H1 (cell line): ENCODE data around the gene GPR137. TPM values are rescaled to one million over a fixed set of nuclear protein-coding genes. Genes with fewer than 3 reads are reported as not detected.

Experiments
- FOSL1 ChIP-seq: IDR thresholded peaks from 2 replicates; pipeline ENCODE4 v1.6.1; 2011; ENCODE audit warnings: mild to moderate bottlenecking, low read depth, low read length, moderate library complexity; ENCODE audit not compliant: insufficient read depth
- KDM5A ChIP-seq: fragments of 200-600 bp; IDR thresholded peaks from 2 replicates; pipeline ENCODE4 v1.7.1; 2012; ENCODE audit warnings: mild to moderate bottlenecking, low read length, inconsistent platforms, mixed read lengths
- SP1 ChIP-seq: IDR thresholded peaks from 2 replicates; pipeline ENCODE4 v1.6.1; 2011; ENCODE audit warnings: low read depth, low read length
- TEAD4 ChIP-seq: IDR thresholded peaks from 2 replicates; pipeline ENCODE4 v1.6.1; 2012; ENCODE audit warnings: low read depth, low read length, inconsistent platforms, mixed read lengths
- polyA plus RNA-seq, 7 experiments: library from polyadenylated mRNA; depleted of rRNA in 3 of 7; stranded (reverse) in 5 of 7; unstranded in 2 of 7; fragments of >200 nt in 5 of 7; fragments of 200-250 nt in 2 of 7; gene quantifications; 1 replicate in 5 of 7; 2 replicates in 1 of 7; 4 replicates in 1 of 7; pipeline versions ENCODE4 v1.2.1 to v1.2.3, GENCODE V29; 2011 to 2013; ENCODE audit warnings: missing spikeins in 2 of 7, mixed read lengths in 2 of 7
- total RNA-seq: library from RNA; stranded (reverse); fragmentation: NEBNext Ultra II Directional; extraction: Animal tissue kit (Norgen Biotek cat#: 25700); gene quantifications from 2 replicates; pipeline ENCODE4 v1.2.1, GENCODE V29; 2021

The GPR137 gene
- total and polyA plus RNA-seq, 2 of the 8 experiments (the other 6 are each of a cell fraction or from before 2014, with no cell fraction given): 36.2 to 37.8 TPM

DNA sequence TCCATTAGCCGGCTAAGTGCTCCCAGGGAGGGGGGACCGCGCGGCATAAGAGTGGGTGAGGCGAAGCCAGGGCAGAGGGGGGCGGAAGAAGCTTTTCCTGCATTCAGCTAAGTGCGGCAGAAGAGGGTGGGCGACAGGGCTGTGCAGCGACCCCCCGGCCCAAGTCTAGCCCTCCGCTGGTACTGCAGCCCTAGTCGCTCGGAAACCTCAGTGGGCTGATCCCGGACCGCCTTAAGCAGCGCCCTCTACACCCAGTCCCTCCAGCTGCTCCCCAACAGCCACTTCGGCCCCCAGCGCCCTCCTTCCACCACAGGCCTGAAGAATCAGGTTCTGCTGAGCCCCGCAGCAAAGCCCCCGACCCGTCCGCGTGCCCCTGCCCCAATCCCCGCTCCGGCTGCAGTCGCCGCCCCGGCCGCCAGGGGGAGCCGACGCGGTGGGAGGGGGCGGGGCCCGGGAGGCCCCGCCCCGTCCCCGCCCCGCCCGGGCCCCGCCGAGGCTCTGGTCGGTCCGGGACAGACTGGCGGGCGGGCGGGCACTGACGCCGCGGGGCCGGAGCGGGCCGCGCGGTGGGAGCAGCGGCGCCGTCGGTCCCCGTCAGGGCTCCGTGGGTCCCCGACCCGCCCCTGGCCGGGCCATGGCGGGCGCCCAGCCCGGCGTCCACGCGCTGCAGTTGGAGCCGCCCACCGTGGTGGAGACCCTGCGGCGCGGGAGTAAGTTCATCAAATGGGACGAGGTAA lies 34.5 kb upstream of the GPR137 start, which contains the start of gene PLCB3 (continued):
- TF ChIP-seq KDM5A: no peak
- TF ChIP-seq SP1: no peak
- TF ChIP-seq TEAD4: no peak
- no peak for TF ChIP-seq FOSL1
